Measurements from ENCODE around the gene PRRC2B. TPM values are rescaled to one million over a fixed set of nuclear protein-coding genes. Genes with fewer than 3 reads are reported as not detected.
A peak's percentile ranks its signal among the peaks of the same experiment; 100 is the strongest.
"Not testable (repeated sequence)": the region's sequence is repeated elsewhere in the genome, so short reads cannot be mapped to it uniquely, and the experiment has no call there.

The PRRC2B gene
- total and polyA plus RNA-seq, 8 donors: 26.3 to 251 (median 71.8) TPM

GRCh38 chr9:131348631-131349521 is 45.0 kb upstream of the PRRC2B start:
- Histone ChIP-seq H3K4me1 (peaks cover 9 to 21% (median 12%) of the 10 kb centered on the region in 4 donors), H3K27ac (no peak overlapping the region), H3K27me3 (peaks cover 0 to 13% (median 0%) of the 10 kb centered on the region in 3 donors), H3K36me3 (no peaks in the 10 kb centered on the region), H3K4me3 (no peak overlapping the region), H3K9me3 (no peaks in the 10 kb centered on the region)
- WGBS, 5 donors: 57 to 69% (median 64%) methylated on average over 9 to 10 of the region's 10 CpGs
- intact Hi-C loops (cut with DNase I; ENCODE audit: low total_unique reads): no loop called here
- TF ChIP-seq POLR2AphosphoS5 (IDR thresholded peaks at IDR 0.05) (no peak), POLR2A (IDR thresholded peaks at IDR 0.05) (no peak), CTCF (IDR thresholded peaks at IDR 0.05) (no peak), EP300 (IDR thresholded peaks at IDR 0.05) (no peak)
- no peak for DNase-seq

- peaks cover 9 to 21% (median 12%) of the 10 kb centered on the region in 4 donors for H3K4me1 ChIP-seq
- H3K27me3 ChIP-seq: peaks cover 0 to 13% (median 0%) of the 10 kb centered on the region in 3 donors
- intact Hi-C loops (cut with DNase I; ENCODE audit: low total_unique reads): no loop called here
- DNase-seq: no peak
- H3K4me3 ChIP-seq: peak overlapping the region in 2 of 4 donors; percentile 29 to 37
- H3K9me3 ChIP-seq: no peaks in the 10 kb centered on the region
- no peak overlapping the region for H3K27ac ChIP-seq
- 20 to 55% (median 54%) methylated on average over 1 to 5 of the region's 5 CpGs for WGBS, 5 donors
- H3K36me3 ChIP-seq: no peaks in the 10 kb centered on the region
- no peak for TF ChIP-seq EP300 (IDR thresholded peaks at IDR 0.05)
- TF ChIP-seq POLR2A (IDR thresholded peaks at IDR 0.05): no peak
- no peak for TF ChIP-seq POLR2AphosphoS5 (IDR thresholded peaks at IDR 0.05)
- no peak for TF ChIP-seq CTCF (IDR thresholded peaks at IDR 0.05)
Measured at GRCh38 chr9:131349522-131349880, 44.4 kb upstream of the PRRC2B start.

GRCh38 chr9:131349881-131350563 is 43.9 kb upstream of the PRRC2B start:
- peak overlapping the region; percentile 5 to 37 (median 28) for H3K4me3 ChIP-seq
- H3K4me1 ChIP-seq: peaks cover 9 to 21% (median 12%) of the 10 kb centered on the region in 4 donors
- intact Hi-C loops (cut with DNase I; ENCODE audit: low total_unique reads): loop anchor here (5.0 kb wide), 1 partner anchor 137 kb away; no protein-coding TSS in a partner anchor
- no peaks in the 10 kb centered on the region for H3K36me3 ChIP-seq
- H3K9me3 ChIP-seq: no peaks in the 10 kb centered on the region
- WGBS, 5 donors: 7 to 10% (median 10%) methylated on average over 25 to 27 of the region's 27 CpGs
- H3K27me3 ChIP-seq: peaks cover 0 to 13% (median 0%) of the 10 kb centered on the region in 3 donors
- TF ChIP-seq CTCF (IDR thresholded peaks at IDR 0.05) (peak in 5 of 7 experiments; percentile 77 to 92 (median 78)), POLR2AphosphoS5 (IDR thresholded peaks at IDR 0.05) (peak in 1 of 3 donors; percentile 56), EP300 (IDR thresholded peaks at IDR 0.05) (no peak)
- H3K27ac ChIP-seq: peak overlapping the region in 1 of 5 donors; percentile 54
- DNase-seq: peak; percentile 93 to 94

- intact Hi-C loops (cut with DNase I; ENCODE audit: low total_unique reads): not testable (repeated sequence)
- WGBS, 5 donors: 58 to 68% (median 64%) methylated on average over 5 to 6 of the region's 6 CpGs
Measured at GRCh38 chr9:131356479-131356878, 37.4 kb upstream of the PRRC2B start.

More at GRCh38 chr9:131356479-131356878, 37.4 kb upstream of the PRRC2B start:
- H3K4me3 ChIP-seq, H3K9me3 ChIP-seq, DNase-seq, H3K36me3 ChIP-seq, H3K27me3 ChIP-seq, H3K27ac ChIP-seq: not testable (repeated sequence)
- peaks cover 0 to 11% (median 7%) of the 10 kb centered on the region in 4 donors for H3K4me1 ChIP-seq

Measured in stomach (tissue), 9 donors.